ENCODE data around the gene LRRN2. TPM values are rescaled to one million over a fixed set of nuclear protein-coding genes. Genes with fewer than 3 reads are reported as not detected.
A peak's percentile ranks its signal among the peaks of the same experiment; 100 is the strongest.

LRRN2 gene
- polyA plus RNA-seq, 1 donor = 5.9 TPM

DNA sequence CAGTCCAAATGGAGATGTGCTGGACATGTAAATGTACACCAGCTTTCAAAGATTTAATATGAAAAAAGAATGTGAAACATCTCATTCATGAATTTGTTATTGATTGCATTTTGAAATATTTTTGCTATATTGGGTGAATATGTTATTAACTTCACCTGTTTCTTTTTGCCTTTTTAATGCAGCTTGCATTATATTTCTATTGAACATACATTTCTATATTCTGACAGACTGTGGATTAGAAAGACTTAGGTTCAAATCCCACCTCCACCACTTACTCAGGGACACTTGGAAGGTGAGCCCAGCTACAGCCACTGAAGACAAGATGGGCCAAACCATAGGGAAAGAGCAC lies 37.8 kb downstream of the LRRN2 start:
- no peak overlapping the region for H3K4me3 ChIP-seq (ENCODE audit: low read length)
- peaks cover 18% of the 10 kb centered on the region for H3K27me3 ChIP-seq (ENCODE audit: control insufficient read depth, insufficient read depth, low read length)
- no peak for DNase-seq
- no peak overlapping the region for H3K27ac ChIP-seq (ENCODE audit: low read length)
- H3K36me3 ChIP-seq (ENCODE audit: control insufficient read depth, insufficient read depth, low read length) = no peaks in the 10 kb centered on the region
- no peaks in the 10 kb centered on the region for H3K9me3 ChIP-seq (ENCODE audit: control insufficient read depth, low read depth, low read length)
- H3K4me1 ChIP-seq (ENCODE audit: control insufficient read depth, insufficient read depth, low read length) = no peaks in the 10 kb centered on the region

DNA sequence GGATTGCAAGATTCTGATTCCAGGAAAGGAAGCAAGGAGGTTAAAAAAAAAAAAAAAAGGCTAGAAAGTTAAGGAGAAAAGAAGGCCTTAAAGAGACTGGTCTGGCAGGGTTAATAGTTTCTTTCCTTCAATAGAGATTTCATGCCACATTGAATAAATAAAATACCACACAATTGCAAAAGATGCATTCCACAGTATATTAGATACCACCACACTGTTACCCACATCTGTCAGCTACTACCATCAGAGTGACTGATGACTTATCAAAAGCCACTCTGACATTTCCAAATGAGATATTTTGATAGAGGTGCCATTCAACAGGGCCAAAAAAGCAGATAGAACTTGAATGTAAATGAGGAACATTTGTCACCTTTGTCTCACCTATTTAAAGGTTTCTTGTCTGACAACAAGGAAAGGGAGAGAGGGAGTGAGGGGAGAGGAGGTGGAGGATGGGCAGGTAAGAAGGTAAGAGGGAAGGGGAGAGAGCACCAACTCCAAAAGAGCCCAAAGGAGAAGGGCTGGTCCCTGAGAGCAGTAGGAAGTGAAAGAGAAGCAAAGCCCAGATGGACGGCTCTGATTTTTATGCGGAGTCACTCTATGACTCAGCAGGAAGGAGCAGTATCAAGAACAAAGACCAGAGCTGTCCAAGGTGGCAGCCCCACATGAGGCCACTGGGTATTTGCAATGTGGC lies 38.3 kb downstream of the LRRN2 start:
- no peak overlapping the region for H3K4me3 ChIP-seq (ENCODE audit: low read length)
- peaks cover 19% of the 10 kb centered on the region for H3K27me3 ChIP-seq (ENCODE audit: control insufficient read depth, insufficient read depth, low read length)
- H3K27ac ChIP-seq (ENCODE audit: low read length) = no peak overlapping the region
- DNase-seq = peak; percentile 31 to 50
- H3K4me1 ChIP-seq (ENCODE audit: control insufficient read depth, insufficient read depth, low read length) = no peaks in the 10 kb centered on the region
- no peaks in the 10 kb centered on the region for H3K9me3 ChIP-seq (ENCODE audit: control insufficient read depth, low read depth, low read length)
- no CpG with 5 or more reads among the region's 2 CpGs for WGBS (ENCODE audit: insufficient coverage, low lambda C conversion rate)
- H3K36me3 ChIP-seq (ENCODE audit: control insufficient read depth, insufficient read depth, low read length) = no peaks in the 10 kb centered on the region

DNA sequence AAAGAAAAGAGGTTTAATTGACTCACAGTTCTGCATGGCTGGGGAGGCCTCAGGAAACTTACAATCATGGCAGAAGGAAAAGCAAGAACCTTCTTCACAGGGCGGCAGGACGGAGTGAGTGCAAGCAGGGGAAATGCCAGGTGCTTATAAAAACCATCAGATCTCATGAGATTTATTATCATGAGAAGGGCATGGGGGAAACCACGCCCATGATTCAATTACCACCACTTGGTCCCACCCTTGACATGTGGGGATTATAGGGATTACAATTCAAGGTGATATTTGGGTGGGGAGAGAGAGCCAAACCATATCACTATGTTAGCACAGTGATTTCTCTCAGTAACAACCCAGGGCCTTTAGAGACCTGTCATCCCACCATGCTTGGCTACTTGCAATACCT lies 39.9 kb downstream of the LRRN2 start:
- Histone ChIP-seq H3K27me3 (ENCODE audit: control insufficient read depth, insufficient read depth, low read length) (peaks cover 12% of the 10 kb centered on the region), H3K4me1 (ENCODE audit: control insufficient read depth, insufficient read depth, low read length) (no peaks in the 10 kb centered on the region), H3K4me3 (ENCODE audit: low read length) (no peak overlapping the region), H3K36me3 (ENCODE audit: control insufficient read depth, insufficient read depth, low read length) (no peaks in the 10 kb centered on the region), H3K9me3 (ENCODE audit: control insufficient read depth, low read depth, low read length) (no peaks in the 10 kb centered on the region), H3K27ac (ENCODE audit: low read length) (no peak overlapping the region)
- no CpG with 5 or more reads among the region's 3 CpGs for whole genome bisulfite sequencing (ENCODE audit: insufficient coverage, low lambda C conversion rate)
- DNase-seq = no peak

DNA sequence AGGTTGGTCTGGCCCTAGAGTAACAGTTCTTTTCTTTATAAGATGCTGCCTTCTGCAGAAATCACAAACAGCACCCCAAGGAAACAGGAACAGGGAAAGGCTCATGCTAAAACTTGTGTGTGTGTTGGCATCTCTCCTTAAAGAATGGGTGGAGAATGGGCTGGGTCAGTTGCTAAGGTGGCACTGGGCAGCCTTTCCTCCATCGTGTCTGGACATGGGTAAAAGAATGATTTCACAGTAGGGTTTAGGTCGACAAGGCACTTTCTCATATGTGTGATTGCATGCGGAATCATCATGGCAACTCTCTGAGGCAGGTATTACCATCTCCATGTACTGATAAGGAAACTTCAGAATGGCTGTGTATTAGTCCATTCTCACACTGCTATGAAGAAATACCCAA lies 40.3 kb downstream of the LRRN2 start:
- no peak overlapping the region for H3K27ac ChIP-seq (ENCODE audit: low read length)
- no CpG with 5 or more reads among the region's 3 CpGs for WGBS (ENCODE audit: insufficient coverage, low lambda C conversion rate)
- H3K36me3 ChIP-seq (ENCODE audit: control insufficient read depth, insufficient read depth, low read length) = no peaks in the 10 kb centered on the region
- H3K4me1 ChIP-seq (ENCODE audit: control insufficient read depth, insufficient read depth, low read length) = no peaks in the 10 kb centered on the region
- no peak overlapping the region for H3K4me3 ChIP-seq (ENCODE audit: low read length)
- no peak for DNase-seq
- no peaks in the 10 kb centered on the region for H3K9me3 ChIP-seq (ENCODE audit: control insufficient read depth, low read depth, low read length)
- H3K27me3 ChIP-seq (ENCODE audit: control insufficient read depth, insufficient read depth, low read length) = peaks cover 12% of the 10 kb centered on the region

DNA sequence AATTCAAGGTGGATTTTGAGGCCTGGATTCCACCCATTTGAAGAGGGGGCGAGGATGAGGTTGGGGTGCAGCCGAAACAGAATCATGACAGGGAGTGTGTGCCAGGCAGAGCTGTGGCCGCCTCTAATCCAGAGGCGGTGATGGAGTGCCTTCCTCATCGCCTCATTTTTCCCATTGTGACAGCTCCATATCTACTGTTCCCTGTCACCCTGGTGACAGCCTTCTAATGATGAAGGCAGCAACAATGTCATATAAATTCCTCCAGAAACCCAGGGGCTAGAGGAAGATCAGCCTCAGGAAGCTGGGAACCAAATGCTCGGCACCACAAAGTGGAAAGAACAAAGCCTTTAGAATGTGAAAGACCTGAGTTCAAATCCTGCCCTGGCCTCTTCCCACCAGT lies 42.0 kb downstream of the LRRN2 start:
- no peak for DNase-seq
- no CpG with 5 or more reads among the region's 6 CpGs for WGBS (ENCODE audit: insufficient coverage, low lambda C conversion rate)
- Histone ChIP-seq H3K36me3 (ENCODE audit: control insufficient read depth, insufficient read depth, low read length) (no peaks in the 10 kb centered on the region), H3K27me3 (ENCODE audit: control insufficient read depth, insufficient read depth, low read length) (peaks cover 12% of the 10 kb centered on the region), H3K27ac (ENCODE audit: low read length) (no peak overlapping the region), H3K4me1 (ENCODE audit: control insufficient read depth, insufficient read depth, low read length) (no peaks in the 10 kb centered on the region), H3K9me3 (ENCODE audit: control insufficient read depth, low read depth, low read length) (no peaks in the 10 kb centered on the region), H3K4me3 (ENCODE audit: low read length) (no peak overlapping the region)

DNA sequence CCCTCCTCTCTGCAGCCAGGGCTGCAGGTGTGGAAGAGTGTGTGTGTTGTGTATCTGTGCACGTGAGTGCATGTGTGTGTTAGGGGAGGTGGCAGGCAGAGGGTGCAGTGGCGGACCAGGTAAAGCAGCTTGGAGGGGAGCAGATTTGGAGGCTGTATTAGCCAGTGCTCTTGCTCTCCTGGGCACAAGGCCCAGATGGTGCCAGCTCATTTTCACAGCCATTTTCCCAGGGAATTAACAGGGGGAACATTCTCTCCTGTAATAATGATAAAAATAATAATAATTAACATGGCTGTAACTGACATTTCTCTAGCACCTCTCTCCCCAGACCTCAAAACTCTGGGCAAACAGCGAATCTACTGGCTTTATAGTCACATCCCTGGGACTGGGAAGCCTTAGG lies 43.6 kb downstream of the LRRN2 start:
- no CpG with 5 or more reads among the region's 3 CpGs for WGBS (ENCODE audit: insufficient coverage, low lambda C conversion rate)
- no peaks in the 10 kb centered on the region for H3K36me3 ChIP-seq (ENCODE audit: control insufficient read depth, insufficient read depth, low read length)
- H3K9me3 ChIP-seq (ENCODE audit: control insufficient read depth, low read depth, low read length) = no peaks in the 10 kb centered on the region
- peaks cover 12% of the 10 kb centered on the region for H3K27me3 ChIP-seq (ENCODE audit: control insufficient read depth, insufficient read depth, low read length)
- no peak for DNase-seq
- no peak overlapping the region for H3K27ac ChIP-seq (ENCODE audit: low read length)
- H3K4me1 ChIP-seq (ENCODE audit: control insufficient read depth, insufficient read depth, low read length) = no peaks in the 10 kb centered on the region
- H3K4me3 ChIP-seq (ENCODE audit: low read length) = no peak overlapping the region

DNA sequence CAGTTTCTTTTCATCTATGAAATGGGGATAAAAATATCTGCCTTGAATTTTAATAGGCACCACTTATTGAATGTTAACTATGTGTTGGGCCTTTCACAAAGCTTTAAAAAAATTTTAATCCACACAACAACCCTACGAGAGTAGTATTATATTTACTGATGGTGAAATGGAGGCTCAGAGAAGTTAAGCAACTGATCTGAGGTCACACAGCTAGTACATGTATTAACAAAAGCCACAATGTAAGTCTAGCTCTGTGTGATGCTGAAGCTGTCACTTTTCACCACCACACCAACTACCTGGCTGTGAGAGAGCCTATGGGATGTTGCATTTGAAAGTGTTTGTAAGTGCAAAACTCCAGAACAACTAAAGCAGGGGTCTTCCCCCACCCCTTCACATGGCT lies 44.1 kb downstream of the LRRN2 start:
- no CpG with 5 or more reads among the region's 1 CpG for WGBS (ENCODE audit: insufficient coverage, low lambda C conversion rate)
- H3K9me3 ChIP-seq (ENCODE audit: control insufficient read depth, low read depth, low read length) = no peaks in the 10 kb centered on the region
- H3K27me3 ChIP-seq (ENCODE audit: control insufficient read depth, insufficient read depth, low read length) = peaks cover 12% of the 10 kb centered on the region
- no peak overlapping the region for H3K4me3 ChIP-seq (ENCODE audit: low read length)
- H3K27ac ChIP-seq (ENCODE audit: low read length) = no peak overlapping the region
- DNase-seq = no peak
- H3K36me3 ChIP-seq (ENCODE audit: control insufficient read depth, insufficient read depth, low read length) = no peaks in the 10 kb centered on the region
- no peaks in the 10 kb centered on the region for H3K4me1 ChIP-seq (ENCODE audit: control insufficient read depth, insufficient read depth, low read length)

DNA sequence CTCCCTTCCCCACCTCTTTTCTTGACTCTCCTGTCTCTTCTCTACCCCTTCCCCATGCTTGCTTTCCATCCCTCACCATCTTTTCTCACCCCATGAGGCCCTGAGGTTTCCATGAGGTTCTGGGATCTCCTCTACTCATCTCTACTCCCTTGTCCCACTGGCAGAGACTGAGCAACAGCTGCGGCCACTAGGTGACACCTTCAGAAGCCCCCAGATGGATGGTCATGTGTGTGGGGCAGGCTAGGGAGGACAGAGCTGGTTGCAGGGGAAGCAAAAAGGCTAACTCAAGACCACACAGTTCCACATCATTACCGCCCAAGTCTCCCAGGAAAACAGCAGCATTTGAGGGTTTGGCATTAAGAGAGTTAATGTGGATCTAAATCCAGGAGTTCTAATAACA lies 45.0 kb downstream of the LRRN2 start:
- H3K27ac ChIP-seq (ENCODE audit: low read length) = no peak overlapping the region
- no peaks in the 10 kb centered on the region for H3K4me1 ChIP-seq (ENCODE audit: control insufficient read depth, insufficient read depth, low read length)
- H3K36me3 ChIP-seq (ENCODE audit: control insufficient read depth, insufficient read depth, low read length) = no peaks in the 10 kb centered on the region
- DNase-seq = no peak
- WGBS (ENCODE audit: insufficient coverage, low lambda C conversion rate) = no CpG with 5 or more reads among the region's 2 CpGs
- peaks cover 12% of the 10 kb centered on the region for H3K27me3 ChIP-seq (ENCODE audit: control insufficient read depth, insufficient read depth, low read length)
- no peak overlapping the region for H3K4me3 ChIP-seq (ENCODE audit: low read length)
- no peaks in the 10 kb centered on the region for H3K9me3 ChIP-seq (ENCODE audit: control insufficient read depth, low read depth, low read length)

DNA sequence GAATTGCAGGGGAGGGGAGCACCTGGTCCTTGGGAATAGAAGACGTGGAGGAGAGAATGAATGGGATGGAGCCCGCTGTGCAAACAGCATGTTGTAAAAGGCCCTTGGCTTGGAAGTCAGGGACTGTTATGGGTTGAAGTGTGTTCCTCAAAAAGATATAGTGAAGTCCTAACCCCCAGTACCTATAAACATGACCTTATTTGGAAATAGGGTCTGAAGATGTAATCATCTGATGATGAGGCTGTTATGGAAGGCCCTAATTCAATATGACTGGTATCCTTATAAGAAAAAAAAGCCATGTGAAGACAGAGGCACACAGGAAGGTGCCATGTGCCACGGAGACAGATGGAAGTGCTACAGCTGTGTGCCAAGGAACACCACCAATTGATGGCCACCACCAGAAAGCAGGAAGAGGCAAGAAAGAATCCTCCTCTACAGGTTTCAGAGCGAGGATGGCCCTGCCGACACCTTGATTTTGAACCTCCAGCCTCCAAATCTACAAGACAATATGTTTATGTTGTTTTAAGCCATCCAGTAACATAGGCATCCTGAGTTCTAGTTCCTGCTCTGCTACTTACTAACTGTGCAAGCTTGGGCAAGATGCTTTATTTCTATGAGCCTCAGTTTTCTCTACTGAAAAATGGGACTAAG lies 51.2 kb downstream of the LRRN2 start:
- Histone ChIP-seq H3K27ac (ENCODE audit: low read length) (no peak overlapping the region), H3K4me1 (ENCODE audit: control insufficient read depth, insufficient read depth, low read length) (no peaks in the 10 kb centered on the region), H3K4me3 (ENCODE audit: low read length) (no peak overlapping the region), H3K36me3 (ENCODE audit: control insufficient read depth, insufficient read depth, low read length) (no peaks in the 10 kb centered on the region), H3K9me3 (ENCODE audit: control insufficient read depth, low read depth, low read length) (no peaks in the 10 kb centered on the region), H3K27me3 (ENCODE audit: control insufficient read depth, insufficient read depth, low read length) (peaks cover 5% of the 10 kb centered on the region)
- DNase-seq = no peak
- 80% methylated on average over 1 of the region's 5 CpGs for WGBS (ENCODE audit: insufficient coverage, low lambda C conversion rate)

DNA sequence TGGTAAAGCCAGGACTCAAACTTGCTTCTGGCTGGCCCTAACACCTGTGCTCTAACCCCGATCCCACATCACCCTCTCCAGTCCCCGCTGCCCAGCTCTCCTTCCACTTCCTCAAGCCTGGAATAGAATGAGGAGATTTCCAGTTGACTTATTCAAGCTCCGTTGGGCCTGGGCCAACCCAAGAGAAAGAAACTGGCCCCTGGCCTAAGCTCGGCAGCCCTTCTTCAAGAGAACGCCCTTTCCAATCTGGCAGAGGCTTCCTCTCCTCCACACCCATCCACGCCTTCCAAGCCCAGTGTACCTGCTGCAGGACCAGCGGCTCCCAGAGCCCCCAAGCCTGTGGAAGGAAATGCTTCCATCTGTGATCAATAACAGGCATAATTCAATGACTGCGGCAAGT lies 51.9 kb downstream of the LRRN2 start:
- WGBS (ENCODE audit: insufficient coverage, low lambda C conversion rate) = no CpG with 5 or more reads among the region's 8 CpGs
- Histone ChIP-seq H3K4me3 (ENCODE audit: low read length) (no peak overlapping the region), H3K9me3 (ENCODE audit: control insufficient read depth, low read depth, low read length) (no peaks in the 10 kb centered on the region), H3K27me3 (ENCODE audit: control insufficient read depth, insufficient read depth, low read length) (peaks cover 5% of the 10 kb centered on the region), H3K27ac (ENCODE audit: low read length) (no peak overlapping the region), H3K36me3 (ENCODE audit: control insufficient read depth, insufficient read depth, low read length) (no peaks in the 10 kb centered on the region), H3K4me1 (ENCODE audit: control insufficient read depth, insufficient read depth, low read length) (no peaks in the 10 kb centered on the region)
- no peak for DNase-seq
